Mammary epithelial cell (primary cell): ENCODE results near the gene SLC25A48.

ENCODE experiments used
- EZH2 ChIP-seq: IDR thresholded peaks from 2 replicates; pipeline ENCODE4 v1.6.1; 2012; ENCODE audit warnings: low read length, inconsistent platforms, borderline replicate concordance
- TF ChIP-seq, protein P1 (sequence below), 2 donors: IDR thresholded peaks in 1 of 2; conservative IDR thresholded peaks in 1 of 2; 2 replicates each; pipeline ENCODE4 v1.5.1; 2011 to 2012; ENCODE audit warnings: inconsistent platforms in 2 of 2, low read length in 2 of 2, mild to moderate bottlenecking in 2 of 2, control low read depth in 1 of 2, low read depth in 1 of 2; ENCODE audit not compliant: insufficient read depth in 1 of 2; ENCODE audit errors: extremely low read depth in 1 of 2

DNA sequence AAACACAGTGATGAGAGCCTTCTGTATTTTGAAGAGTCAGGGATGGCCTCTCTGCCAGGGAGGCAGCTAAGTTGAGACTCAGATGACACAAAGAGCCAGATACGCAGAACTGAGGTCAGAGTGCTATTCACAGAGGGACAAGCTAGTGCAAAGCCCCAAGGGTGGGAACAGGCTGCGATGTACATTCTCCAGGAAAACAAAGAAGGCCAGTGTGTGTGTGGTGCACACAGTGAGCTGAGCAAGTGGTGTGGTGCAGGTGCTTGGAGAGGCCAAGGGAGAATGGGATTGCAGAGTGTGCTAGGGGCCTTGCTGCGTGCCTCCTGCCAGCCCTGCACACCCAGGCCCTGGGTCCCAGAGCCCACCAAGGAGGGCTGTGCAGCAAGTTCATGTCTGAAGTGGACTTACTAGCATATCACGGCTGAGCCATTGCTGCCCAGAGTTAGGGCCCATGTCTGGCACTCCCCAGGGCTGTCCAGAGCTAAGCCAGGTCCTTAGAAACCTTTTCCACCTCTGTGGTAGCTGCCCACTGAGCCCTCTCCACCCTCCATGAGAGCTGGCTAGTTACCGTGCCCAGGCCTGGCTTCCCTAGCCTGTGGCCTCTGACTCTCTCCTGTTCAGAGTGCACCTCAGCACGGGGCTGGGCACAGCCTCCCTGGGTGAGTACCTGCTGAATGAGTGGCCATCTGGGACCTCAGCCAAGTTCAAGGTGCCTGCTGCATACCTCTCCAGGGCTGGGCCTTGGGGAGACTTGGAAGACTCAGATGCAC, 9.3 kb downstream of the SLC25A48 start:
- no peak for TF ChIP-seq EZH2
- TF ChIP-seq, protein P1, sequence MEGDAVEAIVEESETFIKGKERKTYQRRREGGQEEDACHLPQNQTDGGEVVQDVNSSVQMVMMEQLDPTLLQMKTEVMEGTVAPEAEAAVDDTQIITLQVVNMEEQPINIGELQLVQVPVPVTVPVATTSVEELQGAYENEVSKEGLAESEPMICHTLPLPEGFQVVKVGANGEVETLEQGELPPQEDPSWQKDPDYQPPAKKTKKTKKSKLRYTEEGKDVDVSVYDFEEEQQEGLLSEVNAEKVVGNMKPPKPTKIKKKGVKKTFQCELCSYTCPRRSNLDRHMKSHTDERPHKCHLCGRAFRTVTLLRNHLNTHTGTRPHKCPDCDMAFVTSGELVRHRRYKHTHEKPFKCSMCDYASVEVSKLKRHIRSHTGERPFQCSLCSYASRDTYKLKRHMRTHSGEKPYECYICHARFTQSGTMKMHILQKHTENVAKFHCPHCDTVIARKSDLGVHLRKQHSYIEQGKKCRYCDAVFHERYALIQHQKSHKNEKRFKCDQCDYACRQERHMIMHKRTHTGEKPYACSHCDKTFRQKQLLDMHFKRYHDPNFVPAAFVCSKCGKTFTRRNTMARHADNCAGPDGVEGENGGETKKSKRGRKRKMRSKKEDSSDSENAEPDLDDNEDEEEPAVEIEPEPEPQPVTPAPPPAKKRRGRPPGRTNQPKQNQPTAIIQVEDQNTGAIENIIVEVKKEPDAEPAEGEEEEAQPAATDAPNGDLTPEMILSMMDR (conservative IDR thresholded peaks at IDR 0.05 in 1 of 2, IDR thresholded peaks at IDR 0.05 in 1 of 2; ENCODE audit: extremely low read depth in 1 of 2, insufficient read depth in 1 of 2, low read depth in 1 of 2, low read length in 2 of 2): no peak
